Measurements from ENCODE around the gene DDI2.

Gene DDI2

DNA sequence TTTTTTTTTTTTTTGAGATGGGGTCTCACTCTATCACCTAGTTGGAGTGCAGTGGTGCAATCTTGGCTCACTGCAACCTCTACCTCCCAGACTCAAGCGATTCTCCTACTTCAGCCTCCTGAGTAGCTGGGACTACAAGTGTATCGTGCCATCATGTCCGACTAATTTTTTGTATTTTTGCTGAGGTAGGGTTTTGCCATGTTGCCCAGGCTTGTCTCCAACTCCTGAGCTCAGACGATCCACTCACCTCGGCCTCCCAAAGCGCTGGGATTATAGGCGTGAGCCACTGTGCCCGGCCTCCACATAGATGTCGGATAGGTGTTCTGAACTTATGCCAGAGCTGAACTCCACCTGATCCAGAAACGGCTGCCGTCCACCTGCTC, 87.9 kb downstream of the DDI2 start:
- DNase-seq = no peak

GRCh38 chr1:15706751-15707150, 89.5 kb downstream of the DDI2 start:
- DNase-seq = no peak

DNA sequence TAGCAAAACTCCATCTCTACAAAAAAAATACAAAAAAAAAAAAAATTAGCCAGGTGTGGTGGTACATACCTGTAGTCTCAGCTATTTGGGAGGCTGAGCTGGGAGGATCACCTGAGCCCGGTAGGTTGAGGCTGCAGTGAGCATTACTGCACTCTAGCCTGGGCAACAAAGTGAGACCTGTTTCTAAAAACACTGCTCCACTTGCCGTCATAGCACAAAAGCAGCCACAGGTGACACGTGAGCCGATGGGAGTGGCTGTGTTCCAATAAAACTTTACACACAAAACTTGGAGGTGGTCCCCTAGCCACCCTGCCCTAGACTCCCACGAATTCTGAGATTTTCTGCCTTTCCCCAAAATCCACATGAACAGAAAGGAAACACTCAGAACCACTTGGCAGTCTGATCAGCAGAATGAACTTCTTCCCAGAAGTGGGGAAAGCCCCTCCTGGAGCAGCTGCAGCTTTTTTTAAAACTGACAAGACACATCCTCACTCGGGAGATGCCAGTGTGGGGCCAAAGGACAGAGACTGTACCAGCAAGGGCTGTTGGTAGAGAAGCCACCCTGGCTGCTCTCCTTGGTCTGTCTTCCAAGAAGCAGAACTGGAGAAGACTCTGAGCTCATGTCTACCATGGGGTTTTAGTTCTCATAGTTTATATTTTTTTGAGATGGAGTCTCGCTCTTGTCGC, 90.1 kb downstream of the DDI2 start:
- no peak for DNase-seq

DNA sequence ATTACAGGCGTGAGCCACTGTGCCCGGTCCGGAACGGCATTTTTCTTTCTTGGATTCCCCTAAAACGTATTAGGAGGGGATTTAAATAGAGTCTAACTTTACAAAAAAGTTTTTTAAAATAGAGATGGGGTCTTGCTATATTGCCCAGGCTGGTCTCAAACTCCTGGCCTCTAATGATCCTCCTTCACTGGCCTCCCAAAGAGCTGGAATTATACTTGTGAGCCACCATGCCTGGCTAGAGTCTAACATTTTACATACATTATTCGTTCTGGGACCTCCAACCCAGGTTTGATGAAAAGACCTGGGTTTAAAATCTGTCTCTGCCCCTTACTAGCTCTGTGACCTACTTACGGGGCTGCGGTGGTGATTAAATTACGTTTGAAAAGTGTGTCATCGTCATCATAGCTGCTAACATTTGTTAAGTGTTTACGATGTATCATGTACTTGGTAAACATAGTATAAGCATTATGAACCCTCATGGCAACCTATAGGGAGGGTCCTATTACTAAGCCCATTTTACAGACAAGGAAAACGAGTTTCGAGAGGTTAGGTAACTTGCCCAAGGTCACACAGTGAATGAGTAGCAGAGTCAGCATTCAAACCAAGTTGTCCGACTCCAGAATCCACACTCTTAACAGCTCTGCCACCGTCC, 91.4 kb downstream of the DDI2 start:
- DNase-seq = no peak

GRCh38 chr1:15709226-15709625, 92.0 kb downstream of the DDI2 start:
- DNase-seq = no peak

DNA sequence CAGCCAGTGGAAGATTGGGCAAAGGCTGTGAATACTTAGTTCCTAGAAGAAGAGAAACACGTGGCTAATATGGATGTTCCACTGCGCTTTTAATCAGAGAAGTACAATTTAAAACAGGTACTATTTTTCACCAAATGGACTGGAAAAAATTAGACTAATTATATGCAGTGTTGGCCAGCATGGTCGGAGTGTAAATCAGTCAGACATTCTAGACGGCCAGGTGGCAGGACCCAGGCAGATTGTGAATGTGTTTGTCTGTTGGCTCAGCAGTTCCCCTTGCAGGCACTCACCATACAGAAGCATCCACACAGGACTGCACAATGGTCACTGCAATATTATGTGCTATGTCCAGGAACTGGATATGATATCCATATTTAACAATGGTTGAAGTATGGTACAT, 94.9 kb downstream of the DDI2 start:
- no peak for DNase-seq

DNA sequence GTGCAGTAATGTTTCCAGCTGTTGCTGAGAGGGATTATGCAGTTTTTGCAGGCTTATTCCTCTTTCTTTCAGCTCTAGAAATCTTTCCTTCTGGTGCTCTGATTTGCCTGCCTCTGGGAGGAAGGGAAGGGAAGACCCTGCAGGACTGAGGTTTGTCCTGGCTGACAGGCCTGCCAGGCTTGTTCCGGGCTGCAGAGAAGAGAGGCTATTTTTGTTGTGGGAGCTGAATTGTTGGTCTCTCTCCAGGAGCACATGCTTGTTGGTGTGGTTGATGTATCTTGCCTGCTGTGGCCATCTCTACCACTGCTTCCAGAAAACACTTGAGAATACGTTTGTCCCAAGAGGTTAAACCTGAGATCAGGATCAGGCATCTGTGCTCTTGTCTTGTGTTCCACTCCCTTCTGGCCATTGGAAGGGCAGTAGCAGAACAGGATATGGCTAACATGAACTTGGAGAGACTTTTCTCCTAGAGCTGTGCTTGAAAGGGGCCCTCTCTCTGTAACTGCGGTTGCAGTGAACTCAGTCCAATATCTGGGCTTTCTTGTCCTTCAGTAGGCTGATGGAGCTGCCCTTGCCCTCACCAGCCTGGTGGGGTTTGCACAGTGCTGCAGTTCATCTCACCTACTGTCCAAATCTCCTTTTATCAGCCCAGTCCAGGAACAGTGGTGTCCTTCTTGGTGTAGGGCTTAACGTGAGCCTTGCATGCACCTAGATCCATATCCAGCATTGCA, 97.3 kb downstream of the DDI2 start:
- no peak for DNase-seq

GRCh38 chr1:15717418-15718125, 100.3 kb downstream of the DDI2 start:
- no peak for DNase-seq

GRCh38 chr1:15718199-15718601, 100.9 kb downstream of the DDI2 start:
- no peak for DNase-seq
